Heart left ventricle (tissue), 16 donors: ENCODE measurements around the gene STYXL2. TPM values are rescaled to one million over a fixed set of nuclear protein-coding genes. Genes with fewer than 3 reads are reported as not detected.

Experiments used
- ATAC-seq, 4 donors: fragments of 200-7000 bp; cut with Tn5 transposase; one replicate each; pipeline ENCODE4 v1.9.1; 2020 to 2022; ENCODE audit warnings: moderate library complexity in 4 of 4, mild to moderate bottlenecking in 3 of 4, moderate number of reproducible peaks in 1 of 4
- DNase-seq, 5 donors: peaks; one replicate each; pipeline ENCODE4 v3.0.0-alpha.2; 2020
- H3K27ac ChIP-seq, 12 donors: fragments of 200-600 bp; sonication (generic) in 4 of 12; one replicate each; pipeline versions ENCODE4 v1.5.0 to v1.8.0; 2016 to 2022; ENCODE audit warnings: mild to moderate bottlenecking in 2 of 12
- H3K27me3 ChIP-seq, 9 donors: fragments of 200-600 bp; sonication (generic) in 2 of 9; one replicate each; pipeline versions ENCODE4 v1.5.1 to v1.8.0; 2016 to 2022; ENCODE audit warnings: mild to moderate bottlenecking in 3 of 9
- H3K36me3 ChIP-seq, 9 donors: fragments of 200-600 bp; sonication (generic) in 2 of 9; one replicate each; pipeline versions ENCODE4 v1.5.0 to v1.8.0; 2018 to 2022; ENCODE audit warnings: mild to moderate bottlenecking in 2 of 9
- H3K4me1 ChIP-seq, 12 donors: fragments of 200-600 bp; sonication (generic) in 4 of 12; one replicate each; pipeline versions ENCODE4 v1.5.0 to v1.8.0; 2016 to 2022; ENCODE audit warnings: mild to moderate bottlenecking in 3 of 12
- H3K4me3 ChIP-seq, 12 donors: fragments of 200-600 bp; sonication (generic) in 4 of 12; one replicate each; pipeline versions ENCODE4 v1.5.0 to v1.8.0; 2017 to 2022; ENCODE audit warnings: mild to moderate bottlenecking in 9 of 12, moderate library complexity in 4 of 12
- H3K9me3 ChIP-seq, 12 donors: fragments of 200-600 bp; sonication (generic) in 4 of 12; one replicate each; pipeline versions ENCODE4 v1.5.0 to v1.8.0; 2016 to 2022; ENCODE audit warnings: mild to moderate bottlenecking in 1 of 12
- POLR2A ChIP-seq, 2 donors: fragments of 450-650 bp; IDR thresholded peaks; one replicate each; pipeline ENCODE4 v1.6.1; 2017; ENCODE audit warnings: antibody characterized with exemption in 2 of 2, mild to moderate bottlenecking in 2 of 2, moderate library complexity in 2 of 2
- WGBS, 4 donors: extraction: QIAGEN DNeasy Blood & Tissue Kit in 2 of 4; methylation state at CpG; one replicate each; pipeline versions ENCODE4 v1.1.5 to v1.1.7; 2013 to 2018; 5-methylcytosine and 5-hydroxymethylcytosine counted together
- intact Hi-C, 10 donors: fragments of 100-400 bp; cut with DNase I; formaldehyde crosslinking; loops; one replicate each; pipeline versions ENCODE4 v1.11.1 to v1.14.2; 2022
- polyA plus RNA-seq, 2 donors: library from polyadenylated mRNA; stranded (reverse); fragments of 200-250 nt; gene quantifications; one replicate each; pipeline ENCODE4 v1.2.3, GENCODE V29; 2013
- total RNA-seq, 9 donors: library from RNA; depleted of rRNA in 2 of 9; stranded (reverse); fragments of >200 nt in 2 of 9; fragmentation: NEBNext Ultra II Directional in 3 of 9; extraction: Animal tissue kit (Norgen Biotek cat#: 25700) in 3 of 9; gene quantifications; one replicate each; pipeline versions ENCODE4 v1.1.0 to v1.2.4, GENCODE V29; 2016 to 2023
- TF ChIP-seq, protein P1 (sequence below), 12 donors: fragments of 200-600 bp; sonication (generic) in 4 of 12; IDR thresholded peaks; one replicate each; pipeline versions ENCODE4 v1.5.0 to v1.8.0; 2018 to 2022; ENCODE audit warnings: antibody characterized with exemption in 12 of 12, mild to moderate bottlenecking in 5 of 12
- donor health status: ischemic (EF 13 %, LVEDD 7.1; RV severe dilation, severe dysfunction).
- donor health status: healthy with polysubstance abuse.
- donor health status: DM: no; HTN: yes; CAD: no.
- donor health status: DM: no; HTN: no; CAD: no.
- donor health status: ischemic (EF 25% LVEDD 6.9; RV normal size, moderate dysfunction).
- donor health status: ischemic (EF 25% LVEDD 5.7; RV mildly dilated, moderate dysfunction).
- donor health status: healthy.
- donor health status: DM: yes; HTN: yes; CAD: no.
- donor health status: ischemic (EF 35%, LVEDD 5.7; RV mildly dilated, moderate dysfunction).
- donor health status: nonischemic (EF 11% LVEDD 7.7; RV severe dilation, severe dysfunction).
- donor health status: DM: yes; HTN: yes; CAD: no.
- donor health status: PGD.
- donor health status: ischemic (EF 29% LVEDD 5.4; RV normal size, mild dysfunction).
- donor health status: nonischemic (EF 23%, LVEDD 6.1; RV moderate dilation, normal function).

The STYXL2 gene
- total and polyA plus RNA-seq, 11 donors = 55.0 to 329 (median 149) TPM

DNA sequence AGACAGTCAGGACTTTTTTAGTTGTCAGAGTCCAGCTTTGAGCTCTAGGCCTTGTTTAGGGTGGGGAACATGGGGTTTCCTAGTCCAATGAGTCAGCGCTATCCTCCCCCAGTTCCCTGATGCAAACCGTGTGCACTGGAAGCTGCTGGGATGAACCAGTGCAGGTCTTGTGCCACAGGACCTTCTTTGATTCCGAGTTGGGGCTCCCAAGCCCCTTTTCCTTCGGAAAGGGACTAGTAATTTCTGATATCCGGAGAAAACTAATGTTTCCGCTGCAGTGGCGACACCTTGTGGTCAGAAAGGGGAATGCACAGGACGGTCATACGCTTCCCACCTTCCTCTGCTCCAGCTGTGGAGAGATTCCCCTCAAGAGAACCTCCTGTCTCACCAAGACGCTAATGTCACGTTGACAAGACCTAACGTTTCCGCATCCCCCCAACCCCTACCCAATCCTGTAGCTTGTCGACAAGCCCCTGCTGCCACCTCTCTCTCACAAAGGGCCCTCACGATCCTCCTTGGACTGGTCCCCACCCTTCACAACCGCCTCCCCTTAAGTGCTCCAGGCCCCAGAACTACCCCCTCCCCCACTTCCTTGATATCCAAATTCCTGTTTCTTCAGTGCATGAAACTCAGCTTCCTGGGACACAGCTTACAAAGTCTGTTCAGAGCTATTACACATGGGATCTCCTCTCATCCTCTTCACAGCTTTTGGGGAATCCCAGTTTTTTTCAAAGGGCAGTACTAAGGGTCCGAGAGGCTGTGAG lies 34.6 kb upstream of the STYXL2 start:
- WGBS, 4 donors = 12 to 16% (median 13%) methylated on average over 17 of the region's 17 CpGs
- no peak overlapping the region for H3K27ac ChIP-seq

DNA sequence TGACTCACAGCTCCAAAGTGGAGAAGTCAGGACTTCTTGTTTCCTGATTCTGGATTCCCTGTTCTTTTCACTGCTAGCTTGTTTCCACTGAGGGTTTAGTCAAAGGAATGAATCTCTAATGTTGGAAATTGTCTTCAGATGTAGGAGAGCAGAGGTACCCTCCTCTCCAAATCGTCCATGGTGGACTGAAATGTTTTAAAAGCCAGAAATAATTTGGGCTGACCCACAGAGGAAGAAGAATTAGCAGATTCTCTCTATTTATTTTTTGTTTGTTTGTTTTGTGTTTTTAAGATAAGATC lies 34.1 kb upstream of the STYXL2 start:
- WGBS, 4 donors = 36 to 48% (median 42%) methylated on average over 1 of the region's 1 CpG
- Histone ChIP-seq H3K27ac (no peak overlapping the region), H3K4me1 (peaks cover 0 to 8% (median 3%) of the 10 kb centered on the region in 12 donors), H3K9me3 (no peaks in the 10 kb centered on the region), H3K27me3 (peaks cover 0 to 8% (median 0%) of the 10 kb centered on the region in 9 donors), H3K4me3 (no peak overlapping the region), H3K36me3 (no peaks in the 10 kb centered on the region)
- TF ChIP-seq, protein P1, sequence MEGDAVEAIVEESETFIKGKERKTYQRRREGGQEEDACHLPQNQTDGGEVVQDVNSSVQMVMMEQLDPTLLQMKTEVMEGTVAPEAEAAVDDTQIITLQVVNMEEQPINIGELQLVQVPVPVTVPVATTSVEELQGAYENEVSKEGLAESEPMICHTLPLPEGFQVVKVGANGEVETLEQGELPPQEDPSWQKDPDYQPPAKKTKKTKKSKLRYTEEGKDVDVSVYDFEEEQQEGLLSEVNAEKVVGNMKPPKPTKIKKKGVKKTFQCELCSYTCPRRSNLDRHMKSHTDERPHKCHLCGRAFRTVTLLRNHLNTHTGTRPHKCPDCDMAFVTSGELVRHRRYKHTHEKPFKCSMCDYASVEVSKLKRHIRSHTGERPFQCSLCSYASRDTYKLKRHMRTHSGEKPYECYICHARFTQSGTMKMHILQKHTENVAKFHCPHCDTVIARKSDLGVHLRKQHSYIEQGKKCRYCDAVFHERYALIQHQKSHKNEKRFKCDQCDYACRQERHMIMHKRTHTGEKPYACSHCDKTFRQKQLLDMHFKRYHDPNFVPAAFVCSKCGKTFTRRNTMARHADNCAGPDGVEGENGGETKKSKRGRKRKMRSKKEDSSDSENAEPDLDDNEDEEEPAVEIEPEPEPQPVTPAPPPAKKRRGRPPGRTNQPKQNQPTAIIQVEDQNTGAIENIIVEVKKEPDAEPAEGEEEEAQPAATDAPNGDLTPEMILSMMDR (IDR thresholded peaks at IDR 0.05) = no peak
- ATAC-seq = no peak
- intact Hi-C loops = loop anchor here in 9 of 10 donors (1.0 to 10.0 kb wide), 15 partner anchors 82 to 1135 kb away; partner anchors contain the start of gene ILDR2 (in 2 of the 9)
- no peak for DNase-seq

More for the DNA sequence above, 34.6 kb upstream of the STYXL2 start:
- peak overlapping the region in 4 of 12 donors; percentile 11 to 41 (median 22) for H3K4me3 ChIP-seq
- peaks cover 0 to 8% (median 0%) of the 10 kb centered on the region in 9 donors for H3K27me3 ChIP-seq
- no peaks in the 10 kb centered on the region for H3K9me3 ChIP-seq
- no peak for TF ChIP-seq POLR2A (IDR thresholded peaks at IDR 0.05)
- TF ChIP-seq, protein P1 (IDR thresholded peaks at IDR 0.05) = peak; percentile 91 to 98 (median 94)
- peak in 3 of 4 donors; percentile 47 to 66 (median 62) for ATAC-seq
- peak; percentile 52 to 74 (median 63) for DNase-seq
- peaks cover 0 to 8% (median 3%) of the 10 kb centered on the region in 12 donors for H3K4me1 ChIP-seq
- intact Hi-C loops = loop anchor here in 9 of 10 donors (1.0 to 10.0 kb wide), 12 partner anchors 82 to 1134 kb away; partner anchors contain the start of gene ILDR2 (in 2 of the 9)
- no peaks in the 10 kb centered on the region for H3K36me3 ChIP-seq

DNA sequence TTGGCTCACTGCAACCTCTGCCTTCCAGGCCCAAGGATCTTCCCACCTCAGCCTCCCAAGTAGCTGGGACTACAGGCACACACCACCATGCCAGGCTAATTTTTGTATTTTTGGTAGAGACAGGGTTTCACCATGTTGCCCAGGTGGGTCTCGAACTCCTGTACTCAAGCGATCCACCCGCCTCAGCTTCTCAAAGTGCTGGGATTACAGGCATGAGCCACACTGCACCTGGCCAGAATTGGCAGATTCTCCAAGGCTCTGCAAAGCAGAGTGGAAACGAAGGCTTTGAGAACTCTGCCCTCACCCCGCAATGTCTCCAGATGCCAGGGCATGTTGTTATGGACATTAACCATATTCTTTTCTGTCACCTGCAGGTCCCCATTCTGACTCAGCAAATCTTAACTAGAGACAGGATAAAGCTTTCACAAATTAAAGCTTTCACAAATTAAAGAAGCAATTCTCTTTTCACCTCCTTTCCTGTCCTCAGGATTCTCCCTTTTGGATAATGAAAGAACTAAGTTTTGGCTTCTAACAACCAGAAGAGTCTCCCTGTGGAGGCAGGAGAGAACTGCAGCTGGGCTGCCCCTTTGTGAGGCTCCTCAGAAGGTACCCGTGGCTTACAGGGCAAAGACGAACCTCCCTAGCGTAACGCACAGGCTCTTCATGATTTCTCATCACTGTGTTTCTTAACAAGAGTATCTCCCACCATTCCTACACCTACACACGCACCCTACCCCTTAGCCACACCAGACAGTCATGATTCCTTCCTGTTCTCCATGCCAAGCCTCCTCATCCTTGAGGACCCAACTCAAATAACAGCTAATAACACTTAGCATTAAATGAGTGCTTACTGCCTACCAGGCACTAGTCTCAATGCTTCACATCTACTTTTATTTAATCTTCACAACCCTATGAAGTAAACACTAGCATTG lies 33.5 kb upstream of the STYXL2 start:
- DNase-seq (no peak), ATAC-seq (no peak)
- H3K4me3 ChIP-seq = no peak overlapping the region
- no peak for TF ChIP-seq POLR2A (IDR thresholded peaks at IDR 0.05)
- TF ChIP-seq, protein P1 (IDR thresholded peaks at IDR 0.05) = no peak
- no peaks in the 10 kb centered on the region for H3K36me3 ChIP-seq
- H3K9me3 ChIP-seq = no peaks in the 10 kb centered on the region
- H3K27me3 ChIP-seq = peaks cover 0 to 8% (median 0%) of the 10 kb centered on the region in 9 donors
- intact Hi-C loops = loop anchor here in 2 of 10 donors (10.0 kb wide), 3 partner anchors 204 to 474 kb away; no protein-coding TSS in a partner anchor
- no peak overlapping the region for H3K27ac ChIP-seq
- WGBS, 4 donors = 80 to 83% (median 81%) methylated on average over 10 of the region's 10 CpGs
- H3K4me1 ChIP-seq = peaks cover 0 to 8% (median 3%) of the 10 kb centered on the region in 12 donors
